ENCODE results near the gene AVPR2. TPM values are rescaled to one million over a fixed set of nuclear protein-coding genes. Genes with fewer than 3 reads are reported as not detected.

AVPR2 gene
- total RNA-seq, 1 experiment from 2014 or later: not detected

DNA sequence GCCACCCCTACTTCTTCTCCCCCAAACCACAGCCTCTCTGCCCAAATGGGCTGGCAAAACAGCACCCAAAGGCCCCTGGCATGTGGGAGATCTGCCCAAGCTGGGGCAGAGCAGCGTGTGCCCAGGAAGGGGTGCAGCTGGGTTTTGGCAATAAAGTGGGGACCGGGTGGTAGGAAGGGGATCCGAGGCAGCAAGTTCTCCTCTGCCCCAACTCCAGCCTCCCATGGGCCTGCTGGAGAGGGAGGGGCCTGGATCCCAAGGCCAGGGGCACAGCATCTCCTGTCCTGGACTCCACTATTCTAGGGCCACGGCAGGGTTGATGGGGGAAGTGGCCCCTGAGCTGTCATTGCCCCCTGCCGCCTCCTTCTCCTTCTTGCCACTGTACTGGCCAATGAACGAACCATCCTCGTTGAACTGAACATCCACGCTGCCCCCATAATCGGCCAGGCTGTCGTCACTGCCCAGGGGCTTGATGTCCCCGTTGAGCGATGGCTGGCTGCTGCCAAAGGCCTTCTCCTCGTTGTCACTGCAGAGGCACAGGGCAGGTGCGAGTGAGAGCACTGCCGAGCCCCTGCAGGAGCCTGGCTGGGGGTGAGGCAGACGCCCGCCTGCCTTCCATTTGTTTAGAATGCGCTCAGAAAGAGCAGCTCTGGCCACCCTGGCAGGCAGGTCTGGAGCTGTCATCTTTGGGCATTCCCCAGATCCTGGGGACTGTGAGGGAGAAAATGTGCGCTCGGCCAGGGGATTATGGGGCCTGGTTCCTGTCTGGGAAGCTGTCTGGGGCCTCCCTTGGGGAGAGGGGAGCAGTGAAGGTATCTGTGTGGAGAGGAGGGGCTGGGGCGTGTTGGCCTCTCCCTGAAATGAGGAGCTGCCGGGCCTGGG is 41.9 kb upstream of the AVPR2 start:
- Histone ChIP-seq H3K4me1 (ENCODE audit: insufficient read depth, low read length) (no peaks in the 10 kb centered on the region), H3K9me2 (replicated peaks; ENCODE audit: low read length) (no peaks in the 10 kb centered on the region), H3K4me2 (ENCODE audit: low read length) (no peak overlapping the region), H4K20me1 (ENCODE audit: low read length) (no peaks in the 10 kb centered on the region), H3F3A (ENCODE audit: low read length, unreplicated experiment) (no peaks in the 10 kb centered on the region), H3K4me3 (ENCODE audit: low read length) (no peak overlapping the region), H3K27me3 (ENCODE audit: low read length) (peaks cover 22% of the 10 kb centered on the region; the same call in 1 of the 2 replicates), H2AFZ (ENCODE audit: low read length) (no peak overlapping the region), H3K9ac (ENCODE audit: low read length) (no peak overlapping the region), H3K79me2 (ENCODE audit: low read length) (no peaks in the 10 kb centered on the region), H3K27ac (ENCODE audit: low read length) (no peak overlapping the region), H3K36me3 (ENCODE audit: low read depth, low read length) (no peaks in the 10 kb centered on the region), H3K9me3 (ENCODE audit: low read length) (no peaks in the 10 kb centered on the region)
- intact Hi-C loops (cut with micrococcal nuclease): no loop called here
- DNase-seq: no peak
- TF ChIP-seq EZH2 (IDR thresholded peaks at IDR 0.05; ENCODE audit: low read length, unreplicated experiment): no peak
- TF ChIP-seq, protein P1, sequence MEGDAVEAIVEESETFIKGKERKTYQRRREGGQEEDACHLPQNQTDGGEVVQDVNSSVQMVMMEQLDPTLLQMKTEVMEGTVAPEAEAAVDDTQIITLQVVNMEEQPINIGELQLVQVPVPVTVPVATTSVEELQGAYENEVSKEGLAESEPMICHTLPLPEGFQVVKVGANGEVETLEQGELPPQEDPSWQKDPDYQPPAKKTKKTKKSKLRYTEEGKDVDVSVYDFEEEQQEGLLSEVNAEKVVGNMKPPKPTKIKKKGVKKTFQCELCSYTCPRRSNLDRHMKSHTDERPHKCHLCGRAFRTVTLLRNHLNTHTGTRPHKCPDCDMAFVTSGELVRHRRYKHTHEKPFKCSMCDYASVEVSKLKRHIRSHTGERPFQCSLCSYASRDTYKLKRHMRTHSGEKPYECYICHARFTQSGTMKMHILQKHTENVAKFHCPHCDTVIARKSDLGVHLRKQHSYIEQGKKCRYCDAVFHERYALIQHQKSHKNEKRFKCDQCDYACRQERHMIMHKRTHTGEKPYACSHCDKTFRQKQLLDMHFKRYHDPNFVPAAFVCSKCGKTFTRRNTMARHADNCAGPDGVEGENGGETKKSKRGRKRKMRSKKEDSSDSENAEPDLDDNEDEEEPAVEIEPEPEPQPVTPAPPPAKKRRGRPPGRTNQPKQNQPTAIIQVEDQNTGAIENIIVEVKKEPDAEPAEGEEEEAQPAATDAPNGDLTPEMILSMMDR (conservative IDR thresholded peaks at IDR 0.05; ENCODE audit: low read depth, low read length): no peak
- no peak for TF ChIP-seq EZH2phosphoT487 (IDR thresholded peaks at IDR 0.05; ENCODE audit: borderline replicate concordance, low read length)
- BruUV-seq (replicated peaks): no TSS peak
- ChIA-PET CTCF (no interaction called here), POLR2A (ENCODE audit: unreplicated experiment) (no interaction called here)
- no peak for ATAC-seq

DNA sequence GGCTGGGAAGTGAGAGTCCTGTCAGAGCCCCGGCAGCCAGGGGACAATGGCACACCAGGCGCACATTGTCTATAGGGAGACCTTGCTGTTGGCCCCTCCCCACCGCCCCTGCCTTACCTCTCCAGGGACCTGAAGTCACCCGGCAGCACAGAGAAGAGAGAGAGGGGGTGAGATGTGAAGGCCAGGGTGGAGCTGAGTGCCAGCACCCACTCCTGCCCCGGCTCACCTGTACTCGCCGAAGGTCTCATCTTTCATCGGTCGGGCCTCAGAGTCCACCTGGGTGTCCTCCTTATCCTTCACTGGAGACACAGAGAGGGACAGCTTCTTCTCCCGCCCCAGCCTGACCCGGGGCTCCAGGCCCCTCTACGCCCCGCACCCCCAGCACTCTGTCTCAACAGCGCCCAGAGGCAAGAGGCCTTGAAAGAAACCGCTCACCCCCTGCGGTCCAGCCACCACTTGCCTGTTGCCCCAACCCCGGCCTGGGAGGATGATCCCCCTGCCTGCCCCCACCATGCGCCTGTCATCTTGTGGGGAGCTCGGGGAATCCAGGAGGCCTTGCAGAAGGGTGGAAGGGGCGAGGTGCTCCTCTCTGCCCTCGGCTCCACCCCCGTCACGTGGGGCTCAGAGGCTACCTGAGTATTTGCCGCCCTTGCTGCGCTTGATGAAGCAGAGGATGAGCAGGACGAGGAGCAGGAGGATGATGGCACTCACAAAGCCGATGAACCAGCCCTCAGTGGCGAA is 41.1 kb upstream of the AVPR2 start:
- H3K27me3 ChIP-seq (ENCODE audit: low read length): peaks cover 14% of the 10 kb centered on the region; the same call in 1 of the 2 replicates
- no peak overlapping the region for H3K4me3 ChIP-seq (ENCODE audit: low read length)
- intact Hi-C loops (cut with micrococcal nuclease): no loop called here
- H3F3A ChIP-seq (ENCODE audit: low read length, unreplicated experiment): no peaks in the 10 kb centered on the region
- no peak overlapping the region for H3K9ac ChIP-seq (ENCODE audit: low read length)
- DNase-seq: no peak
- no peak for ATAC-seq
- no peaks in the 10 kb centered on the region for H3K79me2 ChIP-seq (ENCODE audit: low read length)
- H4K20me1 ChIP-seq (ENCODE audit: low read length): no peaks in the 10 kb centered on the region
- no peak overlapping the region for H3K4me2 ChIP-seq (ENCODE audit: low read length)
- H3K9me2 ChIP-seq (replicated peaks; ENCODE audit: low read length): no peaks in the 10 kb centered on the region
- H3K27ac ChIP-seq (ENCODE audit: low read length): no peak overlapping the region
- H3K4me1 ChIP-seq (ENCODE audit: insufficient read depth, low read length): no peaks in the 10 kb centered on the region
- POLR2A ChIA-PET (ENCODE audit: unreplicated experiment): no interaction called here
- no peak overlapping the region for H2AFZ ChIP-seq (ENCODE audit: low read length)
- TF ChIP-seq EZH2 (IDR thresholded peaks at IDR 0.05; ENCODE audit: low read length, unreplicated experiment) (no peak), EZH2phosphoT487 (IDR thresholded peaks at IDR 0.05; ENCODE audit: borderline replicate concordance, low read length) (no peak)
- TF ChIP-seq, protein P1 (conservative IDR thresholded peaks at IDR 0.05; ENCODE audit: low read depth, low read length): no peak
- BruUV-seq (replicated peaks): no TSS peak
- H3K36me3 ChIP-seq (ENCODE audit: low read depth, low read length): no peaks in the 10 kb centered on the region
- CTCF ChIA-PET: no interaction called here
- H3K9me3 ChIP-seq (ENCODE audit: low read length): no peaks in the 10 kb centered on the region
